Suprapubic skin (tissue), 4 donors: ENCODE results near the gene ATP6V1F. TPM values are rescaled to one million over a fixed set of nuclear protein-coding genes. Genes with fewer than 3 reads are reported as not detected.
A peak's percentile ranks its signal among the peaks of the same experiment; 100 is the strongest.

Experiments
- DNase-seq, 2 donors: peaks; one replicate each; pipeline ENCODE4 v3.0.0-alpha.2; 2019; ENCODE audit warnings: low spot score in 2 of 2
- H3K27ac ChIP-seq: fragments of 200-600 bp; sonication (generic); one replicate; pipeline ENCODE4 v1.5.1; 2019
- H3K27me3 ChIP-seq: fragments of 200-600 bp; sonication (generic); one replicate; pipeline ENCODE4 v1.5.1; 2019
- H3K36me3 ChIP-seq: fragments of 200-600 bp; sonication (generic); one replicate; pipeline ENCODE4 v1.5.1; 2019
- H3K4me1 ChIP-seq: fragments of 200-600 bp; sonication (generic); one replicate; pipeline ENCODE4 v1.5.1; 2019
- H3K4me3 ChIP-seq: fragments of 200-600 bp; sonication (generic); one replicate; pipeline ENCODE4 v1.5.1; 2019; ENCODE audit warnings: mild to moderate bottlenecking
- H3K9me3 ChIP-seq: fragments of 200-600 bp; sonication (generic); one replicate; pipeline ENCODE4 v1.5.1; 2019
- CTCF ChIP-seq, 2 donors: fragments of 200-600 bp in 1 of 2; fragments of 450-650 bp in 1 of 2; sonication (generic) in 1 of 2; IDR thresholded peaks; one replicate each; pipeline ENCODE4 v1.5.1; 2016 to 2019; ENCODE audit warnings: antibody characterized with exemption in 2 of 2, mild to moderate bottlenecking in 1 of 2, moderate library complexity in 1 of 2
- EP300 ChIP-seq: sonication (generic); formaldehyde crosslinking; IDR thresholded peaks from one replicate; pipeline ENCODE4 v1.6.1; 2017; ENCODE audit warnings: antibody characterized with exemption
- POLR2A ChIP-seq, 2 donors: fragments of 450-650 bp; IDR thresholded peaks; one replicate each; pipeline ENCODE4 v1.6.1; 2017; ENCODE audit warnings: antibody characterized with exemption in 2 of 2, mild to moderate bottlenecking in 2 of 2, moderate library complexity in 2 of 2
- POLR2AphosphoS5 ChIP-seq, 3 donors: sonication (generic); formaldehyde crosslinking; IDR thresholded peaks; one replicate each; pipeline ENCODE4 v1.6.1; 2017; ENCODE audit warnings: antibody characterized with exemption in 3 of 3
- WGBS: methylation state at CpG from one replicate; pipeline ENCODE4 v1.1.5; 2018; 5-methylcytosine and 5-hydroxymethylcytosine counted together
- total RNA-seq, 4 donors: library from RNA; depleted of rRNA; stranded (reverse); fragments of >200 nt; gene quantifications; one replicate each; pipeline ENCODE4 v1.1.0, GENCODE V29; 2016

The ATP6V1F gene
- total RNA-seq, 4 donors from 2014 or later: 78.4 to 165 (median 148) TPM

- TF ChIP-seq POLR2AphosphoS5 (IDR thresholded peaks at IDR 0.05): no peak
- TF ChIP-seq CTCF (IDR thresholded peaks at IDR 0.05): no peak
- TF ChIP-seq EP300: no peak
- TF ChIP-seq POLR2A (IDR thresholded peaks at IDR 0.05): no peak
- Histone ChIP-seq H3K27ac (no peak overlapping the region), H3K4me1 (no peaks in the 10 kb centered on the region), H3K4me3 (no peak overlapping the region), H3K36me3 (no peaks in the 10 kb centered on the region), H3K27me3 (no peaks in the 10 kb centered on the region), H3K9me3 (no peaks in the 10 kb centered on the region)
- 83% methylated on average over 9 of the region's 11 CpGs for WGBS
- peak in 1 of 2 donors; percentile 58 for DNase-seq
Measured at GRCh38 chr7:128880791-128881457, 18.3 kb downstream of the ATP6V1F start.

DNA sequence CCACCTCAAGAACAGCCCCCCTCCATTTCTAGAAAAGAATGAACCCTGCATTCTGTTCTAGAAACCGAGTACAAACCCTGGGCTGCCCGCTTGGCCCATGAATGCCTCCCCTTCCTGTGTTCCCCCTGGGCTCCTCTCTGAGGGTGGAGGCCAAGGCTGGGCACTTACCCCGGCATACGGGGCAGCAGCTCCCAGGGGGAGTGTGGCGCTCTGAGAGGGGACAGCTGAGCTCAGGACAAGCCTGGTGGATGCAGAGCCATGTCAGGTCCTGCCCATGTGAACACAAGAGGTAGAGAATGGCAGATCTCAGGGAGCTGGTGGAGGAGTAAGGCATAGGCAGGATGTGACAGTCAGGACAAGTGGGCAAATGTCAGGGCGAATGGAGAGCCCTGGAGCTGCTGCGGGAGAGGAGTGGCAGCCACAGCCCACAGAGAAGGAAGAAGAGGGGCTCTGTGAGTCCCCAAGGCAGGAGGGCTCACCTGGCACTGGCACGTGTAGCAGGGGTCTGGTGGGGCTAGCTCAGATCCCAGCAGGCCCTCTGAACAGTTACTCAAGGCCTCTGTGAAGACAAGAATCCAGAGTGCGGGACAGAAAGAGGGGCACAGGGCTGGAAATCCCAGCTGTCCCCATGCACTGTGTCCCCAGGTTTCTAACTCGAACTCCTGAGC is 18.9 kb downstream of the ATP6V1F start:
- no peak overlapping the region for H3K27ac ChIP-seq
- DNase-seq: peak in 1 of 2 donors; percentile 46
- no peaks in the 10 kb centered on the region for H3K9me3 ChIP-seq
- H3K27me3 ChIP-seq: no peaks in the 10 kb centered on the region
- TF ChIP-seq EP300: no peak
- TF ChIP-seq POLR2AphosphoS5 (IDR thresholded peaks at IDR 0.05): no peak
- TF ChIP-seq POLR2A (IDR thresholded peaks at IDR 0.05): no peak
- TF ChIP-seq CTCF (IDR thresholded peaks at IDR 0.05): no peak
- no peaks in the 10 kb centered on the region for H3K4me1 ChIP-seq
- no peak overlapping the region for H3K4me3 ChIP-seq
- 89% methylated on average over 10 of the region's 10 CpGs for WGBS
- H3K36me3 ChIP-seq: no peaks in the 10 kb centered on the region

GRCh38 chr7:128882134-128882533 is 19.5 kb downstream of the ATP6V1F start:
- no peak for TF ChIP-seq POLR2A (IDR thresholded peaks at IDR 0.05)
- no peaks in the 10 kb centered on the region for H3K27me3 ChIP-seq
- DNase-seq: no peak
- H3K27ac ChIP-seq: no peak overlapping the region
- H3K36me3 ChIP-seq: no peaks in the 10 kb centered on the region
- no peak overlapping the region for H3K4me3 ChIP-seq
- 87% methylated on average over 8 of the region's 8 CpGs for WGBS
- H3K4me1 ChIP-seq: no peaks in the 10 kb centered on the region
- no peaks in the 10 kb centered on the region for H3K9me3 ChIP-seq

DNA sequence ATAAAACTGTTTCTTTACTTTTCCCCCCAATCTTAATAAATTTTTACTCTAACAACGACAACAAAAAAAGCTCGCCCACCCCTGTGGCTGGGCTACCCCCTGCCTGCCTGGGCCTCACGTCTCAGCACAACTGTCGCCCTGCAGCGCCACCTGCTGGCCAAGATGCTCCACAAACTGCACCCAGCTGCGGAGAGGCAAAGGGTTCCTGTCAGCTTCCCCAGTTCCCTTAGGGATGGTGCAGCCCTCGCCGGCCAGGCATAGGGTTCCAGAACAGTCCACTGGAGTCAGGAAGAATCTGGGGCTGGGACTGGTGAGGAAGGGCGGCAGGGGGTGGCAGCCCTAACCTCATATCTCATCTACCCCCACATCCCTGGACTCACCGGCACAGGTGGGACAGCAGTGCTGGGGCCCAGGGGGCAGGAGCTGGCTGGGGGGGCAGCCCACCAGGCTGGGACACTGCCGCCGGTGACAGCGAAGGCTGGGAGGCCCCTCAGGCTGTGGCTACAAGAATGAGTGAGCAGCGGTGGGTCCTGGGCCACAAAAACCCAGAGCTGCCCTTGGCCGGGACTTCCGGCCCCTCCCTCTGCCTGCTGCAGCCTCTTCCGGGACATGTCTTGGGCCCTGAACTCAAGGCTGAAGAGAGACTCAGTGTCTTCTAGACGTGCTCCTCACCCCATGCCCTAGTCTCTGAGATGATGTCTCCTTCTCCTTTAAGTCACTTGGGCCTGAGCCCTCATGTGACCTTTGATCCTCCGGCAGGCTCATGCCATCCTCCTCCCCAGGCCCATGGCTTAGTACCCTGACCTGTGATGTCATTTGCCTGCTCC is 21.2 kb downstream of the ATP6V1F start:
- TF ChIP-seq CTCF (IDR thresholded peaks at IDR 0.05): peak; percentile 87 to 92
- no peak for TF ChIP-seq POLR2AphosphoS5 (IDR thresholded peaks at IDR 0.05)
- no peak overlapping the region for H3K4me3 ChIP-seq

DNA sequence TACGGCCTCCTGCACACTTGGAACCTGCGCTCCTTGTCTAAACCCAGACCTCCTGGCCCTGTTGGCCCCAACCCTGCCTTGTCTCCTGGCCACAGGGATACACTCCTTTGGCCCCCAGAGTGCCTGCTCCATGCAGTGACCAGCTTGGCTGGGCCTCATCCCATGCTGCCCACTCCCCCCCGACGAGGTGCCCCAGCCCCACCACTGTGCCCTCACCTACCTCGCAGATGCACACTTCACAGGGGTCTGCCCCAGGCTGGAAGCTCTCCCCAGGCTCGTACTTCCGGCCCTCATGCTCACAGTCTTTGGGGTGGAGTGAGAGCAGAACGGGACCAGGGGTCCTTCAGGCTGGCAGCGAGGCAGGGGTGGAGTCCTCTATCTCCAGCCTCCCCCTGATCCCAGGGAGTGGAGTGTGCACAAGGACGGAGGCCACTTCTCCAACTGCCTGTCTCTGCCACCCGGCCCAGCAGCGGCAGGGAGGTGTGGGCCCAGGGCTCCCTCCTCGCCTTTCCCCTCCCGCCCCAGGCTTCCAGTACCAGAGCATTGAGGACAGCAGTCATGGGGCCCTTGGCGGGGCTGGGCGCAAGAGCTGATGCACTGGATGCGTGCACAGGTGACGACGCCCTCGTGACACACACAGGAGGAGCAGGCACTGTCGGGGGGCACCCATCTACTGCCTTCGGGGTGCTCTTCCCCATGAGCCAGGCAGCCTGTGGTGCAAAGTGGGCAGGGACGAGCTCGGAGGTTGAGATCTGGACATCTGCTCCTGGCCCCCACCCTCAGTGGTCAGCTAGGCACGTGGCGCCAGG is 22.1 kb downstream of the ATP6V1F start:
- H3K4me1 ChIP-seq: no peaks in the 10 kb centered on the region
- H3K27ac ChIP-seq: no peak overlapping the region
- WGBS: 69% methylated on average over 25 of the region's 26 CpGs

More for the DNA sequence above, 21.2 kb downstream of the ATP6V1F start:
- H3K9me3 ChIP-seq: no peaks in the 10 kb centered on the region
- 31% methylated on average over 18 of the region's 19 CpGs for WGBS
- no peaks in the 10 kb centered on the region for H3K27me3 ChIP-seq
- no peaks in the 10 kb centered on the region for H3K4me1 ChIP-seq
- H3K27ac ChIP-seq: no peak overlapping the region
- DNase-seq: peak; percentile 87 to 91
- H3K36me3 ChIP-seq: no peaks in the 10 kb centered on the region

More for the DNA sequence above, 22.1 kb downstream of the ATP6V1F start:
- H3K9me3 ChIP-seq: no peaks in the 10 kb centered on the region
- no peaks in the 10 kb centered on the region for H3K27me3 ChIP-seq
- H3K4me3 ChIP-seq: no peak overlapping the region
- H3K36me3 ChIP-seq: no peaks in the 10 kb centered on the region
- TF ChIP-seq EP300: no peak
- DNase-seq: no peak
